NCI-H1930 (cell line): Measurements from ENCODE around the gene ARSG.
A peak's percentile ranks its signal among the peaks of the same experiment; 100 is the strongest.
"Not testable (repeated sequence)": the region's sequence is repeated elsewhere in the genome, so short reads cannot be mapped to it uniquely, and the experiment has no call there.

Source experiments
- DNase-seq, 2 experiments: peaks; one replicate each; lab custom pipeline; 2025; lab: John Stamatoyannopoulos, UW

ARSG gene

GRCh38 chr17:68398691-68399637, 107.7 kb downstream of the ARSG start:
- DNase-seq: peak; percentile 58 to 63

- DNase-seq: no peak
These were observed 108.5 kb downstream of the ARSG start for GRCh38 chr17:68399638-68400403.

GRCh38 chr17:68400404-68400735, 109.1 kb downstream of the ARSG start:
- no peak for DNase-seq

- no peak for DNase-seq
These were observed 110.0 kb downstream of the ARSG start for GRCh38 chr17:68401288-68401687.

GRCh38 chr17:68403122-68403521, 111.8 kb downstream of the ARSG start:
- no peak for DNase-seq

- DNase-seq: not testable (repeated sequence)
These were observed 112.5 kb downstream of the ARSG start for GRCh38 chr17:68403837-68404236.

GRCh38 chr17:68407656-68408055, 116.4 kb downstream of the ARSG start:
- not testable (repeated sequence) for DNase-seq

GRCh38 chr17:68413597-68414560, 122.6 kb downstream of the ARSG start:
- DNase-seq: not testable (repeated sequence)

GRCh38 chr17:68414901-68415300, 123.6 kb downstream of the ARSG start:
- not testable (repeated sequence) for DNase-seq

- no peak for DNase-seq
These were observed 126.0 kb downstream of the ARSG start for GRCh38 chr17:68417317-68417716.

- no peak for DNase-seq
These were observed 127.6 kb downstream of the ARSG start for GRCh38 chr17:68418876-68419275.

- no peak for DNase-seq
These were observed 128.8 kb downstream of the ARSG start for GRCh38 chr17:68420065-68420464.

GRCh38 chr17:68421486-68421885, 130.2 kb downstream of the ARSG start:
- DNase-seq: no peak

GRCh38 chr17:68422821-68423220, 131.5 kb downstream of the ARSG start:
- DNase-seq: no peak

- DNase-seq: no peak
These were observed 132.0 kb downstream of the ARSG start for GRCh38 chr17:68423251-68423650.

GRCh38 chr17:68424203-68424602, 132.9 kb downstream of the ARSG start:
- no peak for DNase-seq

- DNase-seq: no peak
These were observed 133.6 kb downstream of the ARSG start for GRCh38 chr17:68424861-68425260.

GRCh38 chr17:68425979-68426378, 134.7 kb downstream of the ARSG start:
- DNase-seq: no peak

GRCh38 chr17:68427575-68427974, 136.3 kb downstream of the ARSG start:
- no peak for DNase-seq

- DNase-seq: no peak
These were observed 137.3 kb downstream of the ARSG start for GRCh38 chr17:68428498-68429172.

GRCh38 chr17:68429881-68430280, 138.6 kb downstream of the ARSG start:
- DNase-seq: no peak
